Activated CD4-positive, alpha-beta T cell treated with anti-CD3 and anti-CD28 coated beads for 4 hours (primary cell): Measurements from ENCODE around the gene NOMO2.
"Not testable (repeated sequence)": the region's sequence is repeated elsewhere in the genome, so short reads cannot be mapped to it uniquely, and the experiment has no call there.

Experiments used
- DNase-seq, 2 donors: peaks; one replicate each; pipeline ENCODE4 v3.0.0-alpha.2; 2020

The NOMO2 gene

GRCh38 chr16:18575945-18576344, 14.0 kb upstream of the NOMO2 start:
- not testable (repeated sequence) for DNase-seq

DNA sequence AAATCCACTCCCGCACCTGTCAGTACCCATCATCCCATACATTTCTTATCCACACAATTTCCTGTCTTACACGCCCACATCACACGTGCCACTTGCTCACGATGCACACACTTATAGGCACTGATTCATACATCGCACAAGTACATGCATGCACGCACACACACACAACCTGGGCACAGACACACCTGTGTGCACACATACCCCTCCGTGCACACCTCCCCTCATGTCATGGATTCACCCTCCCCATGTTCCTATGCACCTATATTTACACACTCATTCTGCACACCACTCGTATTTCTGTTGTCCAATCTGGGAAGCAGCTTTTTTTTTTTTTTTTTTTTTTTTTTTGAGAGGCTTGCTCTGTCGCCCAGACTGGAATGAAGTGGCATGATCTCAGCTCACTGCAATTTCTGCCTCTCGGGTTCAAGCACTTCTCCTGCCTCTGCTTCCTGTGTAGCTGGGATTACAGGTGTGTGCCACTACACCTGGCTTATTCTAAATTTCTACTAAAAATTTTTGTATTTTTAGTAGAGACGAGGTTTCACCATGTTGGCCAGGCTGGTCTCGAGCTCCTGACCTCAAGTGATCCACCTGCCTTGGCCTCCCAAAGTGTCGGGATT, 13.5 kb upstream of the NOMO2 start:
- not testable (repeated sequence) for DNase-seq

GRCh38 chr16:18573887-18574286, 12.0 kb upstream of the NOMO2 start:
- not testable (repeated sequence) for DNase-seq

DNA sequence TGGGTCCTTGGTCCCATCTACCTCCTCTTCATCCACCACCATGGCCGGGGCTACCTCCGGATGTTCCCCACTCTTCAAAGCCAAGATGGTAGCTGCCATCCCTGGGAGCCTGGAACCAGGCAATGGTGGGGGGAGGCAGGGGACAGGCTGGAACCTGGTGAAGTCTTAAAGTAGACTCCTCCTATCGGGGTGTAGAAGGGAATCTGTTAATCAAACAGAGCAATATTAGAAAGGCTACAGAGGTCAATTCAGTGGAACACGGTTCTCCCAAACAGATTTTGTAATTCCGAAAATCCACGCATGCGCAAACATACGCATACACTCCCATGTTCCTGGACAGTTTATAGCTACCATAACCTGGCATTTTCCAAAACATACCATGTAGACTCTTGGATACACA, 11.1 kb upstream of the NOMO2 start:
- not testable (repeated sequence) for DNase-seq

DNA sequence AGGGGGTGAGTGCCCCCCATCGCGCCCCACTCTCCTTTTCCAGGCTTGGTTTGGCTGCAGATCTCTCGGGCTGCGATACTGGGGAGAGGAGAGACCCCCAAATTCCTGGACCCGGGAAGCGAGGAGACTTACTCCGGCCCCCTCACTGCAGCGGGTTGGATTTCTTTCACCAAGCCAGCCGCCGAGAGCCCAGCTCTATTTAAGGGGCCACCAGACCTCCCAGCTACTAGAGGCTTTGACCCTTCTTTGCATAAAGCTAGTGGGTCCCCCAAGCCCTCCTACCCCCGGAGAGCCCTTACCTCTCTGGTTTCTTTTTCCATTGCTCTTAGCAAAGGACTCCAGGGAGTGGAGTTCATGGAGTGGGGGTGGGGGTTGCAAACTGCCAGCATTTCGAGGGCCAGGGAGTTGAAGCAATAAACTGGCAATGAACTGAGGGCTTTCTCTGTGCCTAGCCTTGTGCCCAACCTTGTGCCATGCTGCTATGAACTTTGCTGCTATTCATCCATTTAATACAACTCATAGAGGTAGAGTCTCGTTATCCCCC, 9.5 kb upstream of the NOMO2 start:
- DNase-seq: not testable (repeated sequence)

- not testable (repeated sequence) for DNase-seq
Observed at GRCh38 chr16:18570529-18571306, 8.8 kb upstream of the NOMO2 start.

DNA sequence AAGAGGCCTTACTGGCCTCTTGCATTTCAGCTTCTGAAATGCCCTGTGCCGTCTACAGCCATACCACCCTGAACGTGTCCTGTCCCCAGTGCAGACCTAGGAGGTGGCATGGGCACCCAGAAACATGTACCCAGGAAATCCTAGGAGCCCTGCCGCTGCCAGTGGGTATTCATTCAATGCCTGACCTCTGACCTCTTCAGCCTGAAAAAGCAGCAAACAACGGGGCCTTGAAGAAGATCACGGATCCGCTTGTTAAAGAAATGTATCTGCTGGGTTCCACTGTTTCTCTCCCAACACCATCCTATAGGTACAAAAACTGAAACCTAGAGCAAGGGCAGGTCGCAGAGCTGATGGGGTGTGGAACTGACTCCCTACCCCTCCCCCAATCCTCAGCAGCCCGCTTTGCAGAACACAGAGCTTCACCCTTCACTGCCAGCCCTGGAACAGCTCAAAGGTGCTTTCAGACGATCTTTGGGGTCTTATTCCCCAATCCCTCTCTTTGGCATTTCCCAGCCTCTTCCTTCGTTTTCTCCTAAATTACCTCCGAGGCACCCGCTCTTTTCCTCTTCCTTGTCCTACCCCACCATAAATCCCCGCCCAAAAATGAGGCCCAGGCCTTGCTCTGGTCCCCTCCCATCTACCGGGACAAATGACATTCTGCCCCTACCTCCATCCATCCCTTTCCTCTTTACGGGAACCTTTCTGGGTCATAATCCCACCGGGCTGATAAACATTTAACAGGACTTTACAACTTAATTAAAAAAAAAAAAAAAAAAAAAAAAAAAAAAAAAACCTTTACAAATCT, 1.3 kb downstream of the NOMO2 start:
- DNase-seq: not testable (repeated sequence)

DNA sequence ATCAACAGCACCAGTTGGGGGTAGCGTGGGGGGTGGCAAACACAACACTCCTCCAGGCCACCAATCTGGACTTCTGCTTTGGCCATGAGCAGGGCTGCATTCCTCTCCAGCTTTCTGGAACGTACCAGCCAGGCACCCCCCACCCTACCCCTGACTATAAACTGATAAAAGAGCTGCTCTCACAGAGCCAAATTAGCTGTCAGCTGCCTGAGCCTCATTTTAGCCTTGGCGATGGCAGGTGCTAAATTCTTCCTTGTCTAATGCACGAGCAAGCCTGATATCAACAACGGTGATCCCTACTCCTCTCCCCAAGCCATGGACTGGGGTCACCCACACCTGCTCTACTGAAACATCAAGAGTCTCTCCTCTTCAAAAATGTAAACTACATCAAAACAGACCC, 8.2 kb downstream of the NOMO2 start:
- not testable (repeated sequence) for DNase-seq

GRCh38 chr16:18547382-18547781, 14.5 kb downstream of the NOMO2 start:
- not testable (repeated sequence) for DNase-seq

GRCh38 chr16:18546853-18547252, 15.0 kb downstream of the NOMO2 start:
- not testable (repeated sequence) for DNase-seq

DNA sequence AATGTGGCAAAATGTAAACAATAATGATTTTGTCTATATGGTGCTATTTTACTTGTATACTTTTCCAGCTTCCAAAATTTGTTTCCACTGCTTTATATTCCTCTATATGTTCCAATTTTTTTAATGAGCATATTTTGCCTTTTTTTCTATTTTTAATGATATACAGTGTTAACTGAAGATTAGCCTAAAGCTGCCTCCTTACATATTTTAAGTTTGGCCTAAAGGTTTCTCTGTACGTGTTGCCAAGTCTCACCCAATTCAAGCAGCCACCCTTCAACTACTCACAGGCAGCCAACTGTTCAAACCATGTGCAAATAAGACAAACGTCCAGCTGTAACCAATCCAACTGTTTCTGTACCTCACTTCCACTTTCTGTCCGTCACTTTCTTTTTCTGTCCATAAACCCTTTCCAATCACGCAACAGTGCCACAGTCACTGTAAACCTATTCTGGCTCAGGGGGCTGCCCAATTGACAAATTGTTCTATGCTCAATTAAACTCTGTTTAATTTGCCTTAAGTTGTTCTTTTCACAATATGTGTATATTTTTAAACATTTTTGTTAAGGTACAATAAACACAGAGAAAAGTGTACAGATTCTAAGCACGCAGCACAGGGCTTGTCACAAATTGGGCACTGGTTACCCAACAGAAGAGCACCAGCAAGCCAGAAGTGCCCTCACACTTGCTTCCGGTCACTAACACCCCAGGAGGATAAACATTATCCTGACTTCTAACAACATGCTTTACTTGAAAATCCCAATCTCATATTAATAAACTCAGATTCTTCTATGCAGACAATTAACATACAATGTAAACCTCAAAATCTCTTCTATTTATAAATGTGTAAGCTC, 17.4 kb downstream of the NOMO2 start:
- not testable (repeated sequence) for DNase-seq

DNA sequence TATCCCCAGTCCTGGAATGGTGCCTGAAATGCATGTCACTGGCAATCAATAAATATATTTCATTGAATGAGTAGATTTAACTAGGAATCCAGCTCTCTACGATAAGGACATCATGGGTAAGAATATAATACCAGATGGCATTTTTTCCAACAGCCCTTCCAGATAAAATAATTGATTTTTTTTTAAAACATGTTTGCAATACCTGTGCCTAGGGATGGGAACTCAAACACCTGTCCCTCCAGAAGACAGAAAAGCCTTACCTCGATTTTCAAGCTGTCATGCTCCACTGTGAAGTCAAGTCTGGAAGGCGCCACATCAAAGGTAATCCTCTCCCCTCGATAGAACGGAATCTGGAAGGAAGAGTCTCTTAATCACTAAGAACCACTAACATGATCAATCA, 20.0 kb downstream of the NOMO2 start:
- not testable (repeated sequence) for DNase-seq

- not testable (repeated sequence) for DNase-seq
Observed at GRCh38 chr16:18537004-18537403, 24.9 kb downstream of the NOMO2 start.

DNA sequence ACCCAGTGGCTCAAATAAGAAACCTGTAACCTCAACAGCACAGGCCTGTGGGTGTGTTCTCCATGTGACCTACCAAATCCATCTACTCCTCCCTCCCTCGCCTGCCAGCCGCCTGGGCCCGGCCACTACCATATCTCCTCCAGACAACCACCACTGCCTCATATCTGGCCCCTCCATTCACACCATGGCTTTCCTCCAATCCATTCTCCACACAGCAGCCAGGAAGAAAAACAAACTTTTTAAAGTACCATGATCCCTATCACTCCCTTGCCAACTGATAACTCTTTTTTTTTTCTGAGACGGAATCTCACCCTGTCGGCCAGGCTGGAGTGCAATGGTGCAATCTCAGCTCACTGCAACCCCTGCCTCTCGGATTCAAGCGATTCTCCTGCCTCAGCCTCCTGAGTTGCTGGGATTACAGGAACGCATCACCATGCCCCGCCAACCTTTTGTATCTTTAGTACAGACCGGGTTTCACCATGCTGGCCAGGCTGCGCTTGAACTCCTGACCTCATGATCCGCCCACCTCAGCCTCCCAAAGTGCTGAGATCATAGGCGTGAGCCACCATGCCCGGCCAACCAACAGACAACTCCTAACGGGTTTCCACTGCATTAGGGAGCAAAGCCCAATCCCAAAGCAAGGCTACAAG, 26.3 kb downstream of the NOMO2 start:
- not testable (repeated sequence) for DNase-seq

GRCh38 chr16:18534308-18534707, 27.6 kb downstream of the NOMO2 start:
- DNase-seq: not testable (repeated sequence)

DNA sequence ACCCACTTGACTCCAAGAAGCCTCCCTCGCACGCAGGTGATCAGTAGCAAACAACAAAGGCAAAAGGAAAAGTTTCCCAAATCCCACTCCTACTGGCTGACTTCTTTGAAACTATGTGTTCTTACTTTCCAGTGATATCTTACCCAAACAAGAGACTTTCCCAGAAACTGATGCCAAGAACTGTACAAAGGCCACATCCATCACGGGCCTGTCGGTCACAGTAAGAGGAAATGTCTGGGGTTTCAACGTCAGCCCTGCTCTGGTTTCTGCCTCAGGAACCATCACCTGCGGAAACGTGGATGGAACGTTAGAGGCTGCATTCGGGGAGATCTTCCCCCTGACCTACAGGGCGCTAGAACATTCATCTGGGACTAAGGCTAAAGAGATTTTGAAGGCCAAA, 30.6 kb downstream of the NOMO2 start:
- DNase-seq: not testable (repeated sequence)

DNA sequence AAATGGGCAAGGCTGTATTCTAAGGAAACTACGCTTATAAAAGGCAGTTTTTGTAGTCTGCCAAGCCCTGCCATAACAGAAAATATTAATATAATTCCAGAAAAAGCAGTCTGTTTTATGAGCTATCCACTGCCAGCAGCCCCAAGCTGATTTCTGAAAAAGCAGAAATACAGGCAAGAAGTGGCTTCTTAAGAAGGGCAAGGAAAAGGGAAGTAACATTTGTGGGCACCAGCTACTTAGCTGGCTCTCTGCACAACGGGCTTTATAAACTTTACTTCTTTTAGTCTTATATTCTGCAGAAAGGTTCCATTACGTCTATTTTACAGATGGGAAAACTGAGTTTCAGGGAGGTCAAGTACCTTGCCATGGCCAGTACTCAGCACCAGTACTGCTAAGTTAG, 31.6 kb downstream of the NOMO2 start:
- DNase-seq: not testable (repeated sequence)

- DNase-seq: not testable (repeated sequence)
Observed at GRCh38 chr16:18526547-18526946, 35.4 kb downstream of the NOMO2 start.

DNA sequence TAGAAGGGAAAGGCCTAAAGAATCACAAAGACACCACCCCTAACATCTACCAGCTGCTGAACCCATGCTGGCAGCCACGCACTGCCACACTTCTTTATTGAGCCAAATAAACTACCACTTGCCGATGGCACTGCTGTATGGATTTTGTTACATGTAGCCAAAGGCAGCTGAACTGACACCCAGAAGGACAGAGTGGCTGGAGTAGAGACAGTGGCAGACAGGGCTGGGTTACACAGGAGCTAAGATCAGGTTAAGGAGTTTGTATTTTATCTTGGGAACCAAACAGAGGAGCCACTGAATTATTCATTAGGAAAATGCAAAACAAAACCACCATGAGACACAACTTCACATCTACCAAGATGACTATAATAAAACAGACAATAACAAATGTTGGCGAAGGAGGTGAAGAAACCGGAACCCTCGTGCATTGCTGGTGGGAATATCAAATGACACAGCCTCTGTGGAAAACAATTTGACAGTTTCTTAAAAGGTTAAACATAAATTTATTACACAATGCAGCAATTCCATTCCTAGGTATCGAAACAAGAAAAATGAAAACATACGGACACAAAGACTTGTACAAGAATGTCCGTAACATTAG, 35.9 kb downstream of the NOMO2 start:
- DNase-seq: not testable (repeated sequence)

DNA sequence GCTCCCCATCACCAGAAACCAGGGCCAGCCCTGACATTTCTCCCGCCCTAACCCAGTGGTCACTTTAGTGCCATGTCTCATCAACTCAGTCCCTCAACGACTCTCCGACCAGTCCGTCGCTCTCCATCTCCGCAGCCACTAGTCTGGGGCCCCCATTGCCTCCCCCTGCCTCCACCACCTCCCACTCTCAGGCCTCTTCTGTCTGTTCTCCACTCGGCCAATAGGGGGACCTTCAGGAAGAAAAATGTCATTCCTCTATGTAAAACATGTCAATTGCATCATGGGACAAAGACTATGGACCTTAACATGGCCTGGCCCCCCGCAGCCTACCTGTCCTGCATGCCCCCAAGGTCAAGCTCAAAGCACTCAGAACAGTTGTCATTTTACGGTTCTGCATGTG, 39.3 kb downstream of the NOMO2 start:
- not testable (repeated sequence) for DNase-seq
